DOHH2 (cell line): Measurements from ENCODE around the gene CBLC.

Experiments used
- H3F3A ChIP-seq: fragments of 200-600 bp; sonication (generic), shearing (Covaris generic); 2 replicates; pipeline ENCODE4 v1.6.0; 2016; ENCODE audit warnings: antibody characterized with exemption, mild to moderate bottlenecking; ENCODE audit not compliant: control insufficient read depth, insufficient read depth
- H3K27ac ChIP-seq: fragments of 200-600 bp; sonication (generic); 2 replicates; pipeline ENCODE4 v1.5.1; 2014; ENCODE audit warnings: low read depth, mild to moderate bottlenecking, low read length, moderate library complexity
- H3K27me3 ChIP-seq: fragments of 200-600 bp; sonication (generic); 2 replicates; pipeline ENCODE4 v1.6.1; 2014; ENCODE audit warnings: mild to moderate bottlenecking, low read length, mixed read lengths; ENCODE audit not compliant: control insufficient read depth
- H3K36me3 ChIP-seq: fragments of 200-600 bp; sonication (generic); 2 replicates; pipeline ENCODE4 v1.6.1; 2014; ENCODE audit warnings: mild to moderate bottlenecking, low read length, moderate library complexity, mixed read lengths; ENCODE audit not compliant: control insufficient read depth
- H3K4me1 ChIP-seq: fragments of 200-600 bp; sonication (generic); 2 replicates; pipeline ENCODE4 v1.6.1; 2014; ENCODE audit warnings: mild to moderate bottlenecking, low read length, mixed read lengths; ENCODE audit not compliant: control insufficient read depth
- H3K4me2 ChIP-seq: fragments of 200-600 bp; sonication (generic); 2 replicates; pipeline ENCODE4 v1.6.0; 2014; ENCODE audit warnings: mild to moderate bottlenecking, low read length, moderate library complexity
- H3K4me3 ChIP-seq: fragments of 200-600 bp; sonication (generic); 2 replicates; pipeline ENCODE4 v1.5.1; 2014; ENCODE audit warnings: mild to moderate bottlenecking, low read length, mixed read lengths
- H3K79me2 ChIP-seq: fragments of 200-600 bp; sonication (generic); 2 replicates; pipeline ENCODE4 v1.6.1; 2014; ENCODE audit warnings: mild to moderate bottlenecking, low read length, mixed read lengths; ENCODE audit not compliant: control insufficient read depth
- H3K9me2 ChIP-seq: fragments of 200-600 bp; sonication (generic); replicated peaks from 2 replicates; pipeline ENCODE4 v1.6.1; 2014; ENCODE audit warnings: mild to moderate bottlenecking, low read length, mixed read lengths; ENCODE audit not compliant: control insufficient read depth
- H3K9me3 ChIP-seq: fragments of 200-600 bp; sonication (generic); 2 replicates; pipeline ENCODE4 v1.6.1; 2014; ENCODE audit warnings: antibody characterized with exemption, low read length, mixed read lengths; ENCODE audit not compliant: control insufficient read depth, insufficient read depth
- H4K20me1 ChIP-seq: fragments of 200-600 bp; sonication (generic); 2 replicates; pipeline ENCODE4 v1.6.0; 2014; ENCODE audit warnings: low read depth, mild to moderate bottlenecking, antibody characterized with exemption, low read length, moderate library complexity; ENCODE audit not compliant: control insufficient read depth, insufficient read depth
- CTCF ChIP-seq: fragments of 200-600 bp; sonication (generic); IDR thresholded peaks from one replicate; pipeline ENCODE4 v1.5.1; 2014; ENCODE audit warnings: antibody characterized with exemption, mild to moderate bottlenecking, low read depth, low read length; ENCODE audit not compliant: poor library complexity, severe bottlenecking
- EZH2phosphoT487 ChIP-seq: fragments of 200-600 bp; sonication (generic); IDR thresholded peaks from 2 replicates; pipeline ENCODE4 v1.6.1; 2017; ENCODE audit warnings: borderline replicate concordance, mild to moderate bottlenecking, antibody characterized with exemption, low read length, moderate library complexity, mixed read lengths

CBLC gene

GRCh38 chr19:44752816-44753625, 24.7 kb upstream of the CBLC start:
- Histone ChIP-seq H3F3A (peaks cover 32% of the 10 kb centered on the region), H3K9me2 (no peaks in the 10 kb centered on the region), H3K79me2 (peaks cover 35% of the 10 kb centered on the region), H3K4me2 (peak overlapping the region; percentile 88), H3K36me3 (peaks cover 47% of the 10 kb centered on the region), H3K9me3 (no peaks in the 10 kb centered on the region), H4K20me1 (no peaks in the 10 kb centered on the region), H3K4me3 (peak overlapping the region; percentile 91), H3K27ac (peak overlapping the region; percentile 97), H3K4me1 (peaks cover 64% of the 10 kb centered on the region), H3K27me3 (no peaks in the 10 kb centered on the region)
- TF ChIP-seq EZH2phosphoT487 (no peak), CTCF (peak; percentile 20)

DNA sequence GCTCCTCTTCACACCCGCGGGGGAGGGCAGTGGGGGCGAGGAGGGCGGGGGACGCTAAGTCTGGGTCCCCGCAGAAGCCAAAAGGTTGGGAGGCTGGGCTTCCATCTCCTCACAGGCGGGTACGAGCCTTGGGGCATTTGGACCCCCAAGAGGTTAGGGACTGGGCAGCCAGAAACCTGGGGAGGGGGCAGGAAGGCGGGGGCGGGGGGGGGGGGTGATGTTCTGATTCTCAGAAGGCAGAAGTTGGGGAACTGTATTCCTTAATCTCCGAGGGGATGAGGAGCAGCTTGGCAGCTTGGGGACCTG, 24.1 kb upstream of the CBLC start:
- H3F3A ChIP-seq = peaks cover 30% of the 10 kb centered on the region
- H3K4me1 ChIP-seq = peaks cover 62% of the 10 kb centered on the region
- TF ChIP-seq CTCF (no peak), EZH2phosphoT487 (no peak)
- H3K9me2 ChIP-seq = no peaks in the 10 kb centered on the region
- H3K79me2 ChIP-seq = peaks cover 35% of the 10 kb centered on the region
- no peaks in the 10 kb centered on the region for H3K27me3 ChIP-seq
- peak overlapping the region; percentile 91 for H3K4me3 ChIP-seq
- peak overlapping the region; percentile 88 for H3K4me2 ChIP-seq
- H4K20me1 ChIP-seq = no peaks in the 10 kb centered on the region
- peak overlapping the region; percentile 97 for H3K27ac ChIP-seq
- H3K9me3 ChIP-seq = no peaks in the 10 kb centered on the region
- H3K36me3 ChIP-seq = peaks cover 47% of the 10 kb centered on the region

DNA sequence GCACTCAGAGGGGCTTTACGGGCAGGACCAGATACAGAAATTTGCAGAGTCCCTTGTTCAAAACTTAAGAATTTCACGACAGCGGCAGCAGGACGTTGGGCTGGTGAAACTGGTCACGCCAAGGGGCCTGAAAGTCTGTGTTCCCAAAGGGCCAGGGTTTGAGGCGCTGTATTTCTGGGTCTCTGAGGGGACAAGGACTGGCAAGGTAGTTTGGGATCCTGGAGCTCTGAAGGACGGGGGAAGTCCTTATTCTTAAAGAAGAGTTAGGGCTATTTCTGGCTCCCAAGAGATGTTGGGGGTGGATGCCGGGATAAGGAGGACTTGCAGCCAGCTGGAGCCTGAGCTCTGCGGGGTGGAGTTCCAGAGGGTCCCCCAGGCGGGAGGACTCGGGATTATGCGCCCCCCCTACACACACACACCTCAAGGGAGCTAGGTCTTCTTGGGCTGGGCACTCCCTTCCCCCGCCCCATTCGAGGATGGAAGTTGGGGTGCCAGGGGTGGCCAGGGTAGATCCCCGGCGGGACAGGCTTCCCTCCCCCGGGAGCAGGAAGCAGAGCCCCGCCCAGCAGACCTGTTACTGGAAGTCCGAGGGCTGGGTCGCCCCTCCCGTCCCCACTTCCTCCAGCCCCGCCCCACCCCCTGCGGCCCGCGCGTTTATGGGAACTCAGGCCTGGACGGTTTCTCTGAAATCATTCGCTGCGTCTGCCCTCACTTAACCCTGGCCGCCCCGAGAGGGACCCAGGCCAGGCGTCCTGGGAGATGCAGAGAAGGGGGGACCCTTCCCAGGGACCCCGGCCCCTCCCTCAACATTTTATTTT, 23.5 kb upstream of the CBLC start:
- Histone ChIP-seq H3F3A (peaks cover 30% of the 10 kb centered on the region), H3K27me3 (no peaks in the 10 kb centered on the region), H3K36me3 (peaks cover 47% of the 10 kb centered on the region), H3K4me2 (peak overlapping the region; percentile 88), H4K20me1 (no peaks in the 10 kb centered on the region), H3K4me1 (peaks cover 59% of the 10 kb centered on the region), H3K79me2 (peaks cover 31% of the 10 kb centered on the region), H3K27ac (peak overlapping the region; percentile 97), H3K9me3 (no peaks in the 10 kb centered on the region), H3K4me3 (peak overlapping the region; percentile 91), H3K9me2 (no peaks in the 10 kb centered on the region)
- TF ChIP-seq EZH2phosphoT487 = no peak
- no peak for TF ChIP-seq CTCF
